ENCODE measurements around the gene RASSF4.

The RASSF4 gene

DNA sequence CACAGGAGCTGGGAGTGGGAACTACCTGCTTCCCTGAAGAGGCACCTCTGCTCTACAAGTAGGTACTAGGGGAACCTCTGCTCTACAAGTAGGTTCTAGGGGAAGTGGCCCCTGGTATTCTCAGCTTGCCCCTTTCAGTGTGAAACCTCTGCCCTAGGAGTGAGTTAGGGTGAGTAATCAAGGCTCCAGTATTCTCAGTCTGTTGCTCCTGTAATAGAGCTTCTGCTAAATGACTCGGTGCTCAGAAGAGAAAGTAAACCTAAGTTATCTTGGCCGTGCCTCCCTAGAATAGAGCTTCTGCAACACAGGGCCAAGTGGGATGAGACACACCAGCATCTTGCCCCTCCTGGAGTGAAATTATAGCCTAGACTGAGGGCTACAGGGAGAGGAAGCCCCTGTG lies 13.4 kb upstream of the RASSF4 start:
- Histone ChIP-seq H4K20me1 (ENCODE audit: insufficient read depth, low read length) (no peaks in the 10 kb centered on the region), H2AFZ (ENCODE audit: low read depth, low read length) (no peak overlapping the region), H3K36me3 (ENCODE audit: insufficient read depth, low read length) (no peaks in the 10 kb centered on the region), H3K4me3 (ENCODE audit: low read depth in 1 of 2, low read length in 2 of 2) (no peak overlapping the region), H3K4me2 (ENCODE audit: insufficient read depth, low read length) (no peak overlapping the region), H3K4me1 (ENCODE audit: insufficient read depth, low read length) (no peaks in the 10 kb centered on the region), H3K79me2 (ENCODE audit: insufficient read depth, low read length) (no peaks in the 10 kb centered on the region), H3K27ac (ENCODE audit: low read length) (no peak overlapping the region), H3K9me3 (ENCODE audit: insufficient read depth, low read length, severe bottlenecking) (peaks cover 9% of the 10 kb centered on the region), H3K9ac (ENCODE audit: low read depth, low read length) (no peak overlapping the region), H3K27me3 (ENCODE audit: insufficient read depth, low read length, poor library complexity) (no peaks in the 10 kb centered on the region)
- no peak for TF ChIP-seq CTCF (IDR thresholded peaks at IDR 0.05; ENCODE audit: borderline replicate concordance, extremely low read depth, low read length, poor library complexity, severe bottlenecking)
- no peak for TF ChIP-seq EZH2 (IDR thresholded peaks at IDR 0.05; ENCODE audit: borderline replicate concordance, low read depth, low read length, severe bottlenecking)
- no peak for ATAC-seq (ENCODE audit: insufficient read depth, low read depth)
- DNase-seq, result no peak

- H3K4me3 ChIP-seq (ENCODE audit: low read depth in 1 of 2, low read length in 2 of 2), result no peak overlapping the region
- TF ChIP-seq CTCF (IDR thresholded peaks at IDR 0.05; ENCODE audit: borderline replicate concordance, extremely low read depth, low read length, poor library complexity, severe bottlenecking) (no peak), EZH2 (IDR thresholded peaks at IDR 0.05; ENCODE audit: borderline replicate concordance, low read depth, low read length, severe bottlenecking) (no peak)
- no peak for ATAC-seq (ENCODE audit: insufficient read depth, low read depth)
These were observed 12.0 kb upstream of the RASSF4 start for GRCh38 chr10:44947371-44948152.

DNA sequence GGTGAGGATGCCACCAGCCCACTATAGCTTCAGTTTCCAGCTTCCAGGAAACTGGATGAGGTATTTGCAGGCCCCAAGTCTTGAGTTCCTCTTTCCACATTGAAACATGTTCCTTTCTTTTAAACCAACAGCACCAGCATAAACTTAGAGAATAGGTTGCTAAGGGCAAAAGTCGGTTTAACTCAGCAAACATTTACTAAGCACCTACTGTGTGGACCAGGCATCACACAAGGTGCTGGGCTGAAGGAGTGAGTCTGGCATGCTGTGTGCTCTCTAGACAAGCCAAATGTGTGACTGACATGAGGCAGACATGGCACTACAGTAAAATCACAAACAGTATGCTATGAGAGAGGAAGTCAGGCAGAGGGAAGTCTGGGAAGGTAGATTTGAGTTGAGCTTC lies 11.0 kb upstream of the RASSF4 start:
- ATAC-seq (ENCODE audit: insufficient read depth, low read depth) (no peak), DNase-seq (no peak)
- TF ChIP-seq EZH2 (IDR thresholded peaks at IDR 0.05; ENCODE audit: borderline replicate concordance, low read depth, low read length, severe bottlenecking) (no peak), CTCF (IDR thresholded peaks at IDR 0.05; ENCODE audit: borderline replicate concordance, extremely low read depth, low read length, poor library complexity, severe bottlenecking) (no peak)
- no peak overlapping the region for H3K4me2 ChIP-seq (ENCODE audit: insufficient read depth, low read length)
- no peaks in the 10 kb centered on the region for H3K4me1 ChIP-seq (ENCODE audit: insufficient read depth, low read length)
- no peaks in the 10 kb centered on the region for H4K20me1 ChIP-seq (ENCODE audit: insufficient read depth, low read length)
- no peak overlapping the region for H3K27ac ChIP-seq (ENCODE audit: low read length)
- no peaks in the 10 kb centered on the region for H3K36me3 ChIP-seq (ENCODE audit: insufficient read depth, low read length)
- H3K79me2 ChIP-seq (ENCODE audit: insufficient read depth, low read length), result no peaks in the 10 kb centered on the region
- no peak overlapping the region for H2AFZ ChIP-seq (ENCODE audit: low read depth, low read length)
- peaks cover 9% of the 10 kb centered on the region for H3K9me3 ChIP-seq (ENCODE audit: insufficient read depth, low read length, severe bottlenecking)
- H3K27me3 ChIP-seq (ENCODE audit: insufficient read depth, low read length, poor library complexity), result no peaks in the 10 kb centered on the region
- no peak overlapping the region for H3K4me3 ChIP-seq (ENCODE audit: low read depth in 1 of 2, low read length in 2 of 2)
- no peak overlapping the region for H3K9ac ChIP-seq (ENCODE audit: low read depth, low read length)

More at GRCh38 chr10:44947371-44948152, 12.0 kb upstream of the RASSF4 start:
- Histone ChIP-seq H3K4me1 (ENCODE audit: insufficient read depth, low read length) (no peaks in the 10 kb centered on the region), H3K9me3 (ENCODE audit: insufficient read depth, low read length, severe bottlenecking) (peaks cover 9% of the 10 kb centered on the region), H3K27me3 (ENCODE audit: insufficient read depth, low read length, poor library complexity) (no peaks in the 10 kb centered on the region), H3K9ac (ENCODE audit: low read depth, low read length) (no peak overlapping the region), H3K27ac (ENCODE audit: low read length) (no peak overlapping the region), H2AFZ (ENCODE audit: low read depth, low read length) (no peak overlapping the region), H3K4me2 (ENCODE audit: insufficient read depth, low read length) (no peak overlapping the region), H4K20me1 (ENCODE audit: insufficient read depth, low read length) (no peaks in the 10 kb centered on the region), H3K36me3 (ENCODE audit: insufficient read depth, low read length) (no peaks in the 10 kb centered on the region), H3K79me2 (ENCODE audit: insufficient read depth, low read length) (no peaks in the 10 kb centered on the region)
- DNase-seq, result no peak

Measured in DND-41 (cell line).